Endothelial cell of umbilical vein (primary cell): ENCODE measurements around the gene INPP5F. TPM values are rescaled to one million over a fixed set of nuclear protein-coding genes. Genes with fewer than 3 reads are reported as not detected.

Experiments
- BruUV-seq: library from RNA; stranded (reverse); fragments of 400-500 nt; replicated peaks from 2 replicates; lab custom pipeline; 2021; lab: Mats Ljungman, UMichigan
- CTCF ChIA-PET: fragments of 300-600, 350-600 bp; sonication (Branson Sonifier 250); formaldehyde crosslinking; loops from one replicate; lab custom pipeline; 2021; ENCODE audit warnings: antibody characterized with exemption, inconsistent platforms; lab: Charles Lee
- POLR2A ChIA-PET: fragments of 300-600, 350-600 bp; sonication (Branson Sonifier 250); formaldehyde crosslinking; loops from one replicate; lab custom pipeline; 2021; ENCODE audit warnings: antibody characterized with exemption, inconsistent platforms; lab: Charles Lee
- DNase-seq: peaks from one replicate; pipeline ENCODE4 v3.0.0-alpha.2; 2011; ENCODE audit warnings: low read depth, low spot score
- FAIRE-seq: peaks from 2 replicates; lab custom pipeline; 2011; peaks lifted over from hg19 to GRCh38; lab: Jason Lieb, UNC
- H2AFZ ChIP-seq: 2 replicates; pipeline ENCODE4 v1.6.0; 2012; ENCODE audit warnings: low read depth, low read length, control low read depth, inconsistent platforms
- H3K27ac ChIP-seq: 2 replicates; pipeline ENCODE4 v1.5.1; 2011; ENCODE audit warnings: low read depth, mild to moderate bottlenecking, control low read depth, low read length, moderate library complexity; ENCODE audit not compliant: insufficient read depth
- H3K27me3 ChIP-seq, 2 experiments: 2 replicates each; pipeline versions ENCODE4 v1.6.0 to v1.6.1; 2011; ENCODE audit warnings: low read length in 2 of 2, mixed read lengths in 1 of 2; ENCODE audit not compliant: control insufficient read depth in 2 of 2, insufficient read depth in 2 of 2
- H3K36me3 ChIP-seq, 2 experiments: 2 replicates in 1 of 2; 3 replicates in 1 of 2; pipeline ENCODE4 v1.5.1; 2011; ENCODE audit warnings: low read length in 2 of 2, mild to moderate bottlenecking in 1 of 2, moderate library complexity in 1 of 2; ENCODE audit not compliant: control insufficient read depth in 2 of 2, insufficient read depth in 2 of 2; ENCODE audit errors: extremely low read depth in 1 of 2
- H3K4me1 ChIP-seq: 3 replicates; pipeline ENCODE4 v1.5.1; 2011; ENCODE audit warnings: mild to moderate bottlenecking, low read length; ENCODE audit not compliant: control insufficient read depth, insufficient read depth; ENCODE audit errors: extremely low read depth
- H3K4me2 ChIP-seq: 2 replicates; pipeline ENCODE4 v1.6.1; 2011; ENCODE audit warnings: low read length, control low read depth, mixed read lengths; ENCODE audit not compliant: insufficient read depth
- H3K4me3 ChIP-seq, 3 experiments: fragments of 200-600 bp in 1 of 3; sonication (generic), shearing (Covaris generic) in 1 of 3; replicated peaks in 1 of 3; 2 replicates each; pipeline ENCODE4 v1.5.1; 2011 to 2016; ENCODE audit warnings: control low read depth in 3 of 3, low read length in 3 of 3, mild to moderate bottlenecking in 2 of 3, inconsistent platforms in 1 of 3, low read depth in 1 of 3, moderate library complexity in 1 of 3; ENCODE audit not compliant: insufficient read depth in 1 of 3
- H3K79me2 ChIP-seq: 2 replicates; pipeline ENCODE4 v1.6.0; 2012; ENCODE audit warnings: low read length, inconsistent platforms; ENCODE audit not compliant: control insufficient read depth, insufficient read depth
- H3K9ac ChIP-seq: replicated peaks from 2 replicates; pipeline ENCODE3; 2011; ENCODE audit warnings: low read length, control low read depth; ENCODE audit not compliant: insufficient read depth; ENCODE audit errors: extremely low read depth
- H3K9me1 ChIP-seq: replicated peaks from 3 replicates; pipeline ENCODE4 v1.6.0; 2011; ENCODE audit warnings: mild to moderate bottlenecking, low read length; ENCODE audit not compliant: control insufficient read depth, insufficient read depth; ENCODE audit errors: extremely low read depth
- H3K9me3 ChIP-seq: replicated peaks from 2 replicates; pipeline ENCODE4 v1.5.1; 2012; ENCODE audit warnings: low read length, inconsistent platforms; ENCODE audit not compliant: control insufficient read depth, insufficient read depth
- H4K20me1 ChIP-seq: replicated peaks from 2 replicates; pipeline ENCODE3; 2011; ENCODE audit warnings: mild to moderate bottlenecking, low read length; ENCODE audit not compliant: control insufficient read depth, insufficient read depth; ENCODE audit errors: extremely low read depth
- EZH2 ChIP-seq: IDR thresholded peaks from 2 replicates; pipeline ENCODE4 v1.6.1; 2012; ENCODE audit warnings: borderline replicate concordance, low read depth, mild to moderate bottlenecking, moderate library complexity, low read length, inconsistent platforms; ENCODE audit not compliant: severe bottlenecking
- FOS ChIP-seq: IDR thresholded peaks from 2 replicates; pipeline ENCODE4 v1.6.1; 2011; ENCODE audit warnings: mild to moderate bottlenecking, low read length, moderate library complexity, borderline replicate concordance; ENCODE audit not compliant: insufficient read depth
- GATA2 ChIP-seq: IDR thresholded peaks from 2 replicates; pipeline ENCODE4 v1.7.0; 2011; ENCODE audit warnings: low read depth, mild to moderate bottlenecking, moderate library complexity, mixed read lengths, low read length; ENCODE audit not compliant: insufficient read length, insufficient read depth
- JUN ChIP-seq: IDR thresholded peaks from 2 replicates; pipeline ENCODE4 v1.6.1; 2011; ENCODE audit warnings: borderline replicate concordance, low read depth; ENCODE audit not compliant: insufficient read length, insufficient read depth
- MYC ChIP-seq: IDR thresholded peaks from one replicate; pipeline ENCODE4 v1.6.1; 2011; ENCODE audit warnings: mild to moderate bottlenecking, low read depth, low read length
- POLR2A ChIP-seq: IDR thresholded peaks from 2 replicates; pipeline ENCODE4 v1.6.1; 2012; ENCODE audit warnings: low read depth, mild to moderate bottlenecking, control low read depth, low read length
- POLR2AphosphoS5 ChIP-seq: IDR thresholded peaks from 2 replicates; pipeline ENCODE4 v1.6.1; 2012; ENCODE audit warnings: low read depth, mild to moderate bottlenecking, control low read depth, low read length, moderate library complexity; ENCODE audit not compliant: insufficient read depth
- dilution Hi-C: fragments of 300-500 bp; cut with MboI; formaldehyde crosslinking; loops from one replicate; pipeline ENCODE4 v1.15.0; 2019; ENCODE audit warnings: low sequenced_read_pairs; ENCODE audit not compliant: extremely low pct_ligation_motif_present
- intact Hi-C: fragments of 100-400 bp; cut with micrococcal nuclease; formaldehyde crosslinking; loops from one replicate; pipeline ENCODE4 v1.10.0; 2022
- polyA plus RNA-seq, 4 experiments: library from polyadenylated mRNA; depleted of rRNA in 3 of 4; stranded (reverse) in 3 of 4; unstranded in 1 of 4; fragments of >200 nt; gene quantifications; 2 replicates each; pipeline versions ENCODE4 v1.2.1 to v1.2.3, GENCODE V29; 2011 to 2012; ENCODE audit warnings: missing spikeins in 1 of 4
- total RNA-seq: library from RNA; stranded (reverse); gene quantifications from 2 replicates; pipeline ENCODE4 v1.2.3, GENCODE V29; 2021
- TF ChIP-seq, protein P1 (sequence below), 2 donors: IDR thresholded peaks; 1 replicate in 1 of 2; 2 replicates in 1 of 2; pipeline ENCODE4 v1.5.1; 2011; ENCODE audit warnings: low read length in 2 of 2, mild to moderate bottlenecking in 2 of 2, moderate library complexity in 2 of 2, control low read depth in 1 of 2, inconsistent platforms in 1 of 2, low read depth in 1 of 2; ENCODE audit not compliant: insufficient read depth in 1 of 2; ENCODE audit errors: extremely low read depth in 1 of 2
- TF ChIP-seq, protein P2 (sequence below): IDR thresholded peaks from 2 replicates; pipeline ENCODE4 v1.6.1; 2011; ENCODE audit not compliant: insufficient read depth, insufficient read length

INPP5F gene
- total and polyA plus RNA-seq, 2 donors (not counting 3 experiments of a cell fraction or from before 2014, with no cell fraction given) = 6.1 to 20.3 TPM

DNA sequence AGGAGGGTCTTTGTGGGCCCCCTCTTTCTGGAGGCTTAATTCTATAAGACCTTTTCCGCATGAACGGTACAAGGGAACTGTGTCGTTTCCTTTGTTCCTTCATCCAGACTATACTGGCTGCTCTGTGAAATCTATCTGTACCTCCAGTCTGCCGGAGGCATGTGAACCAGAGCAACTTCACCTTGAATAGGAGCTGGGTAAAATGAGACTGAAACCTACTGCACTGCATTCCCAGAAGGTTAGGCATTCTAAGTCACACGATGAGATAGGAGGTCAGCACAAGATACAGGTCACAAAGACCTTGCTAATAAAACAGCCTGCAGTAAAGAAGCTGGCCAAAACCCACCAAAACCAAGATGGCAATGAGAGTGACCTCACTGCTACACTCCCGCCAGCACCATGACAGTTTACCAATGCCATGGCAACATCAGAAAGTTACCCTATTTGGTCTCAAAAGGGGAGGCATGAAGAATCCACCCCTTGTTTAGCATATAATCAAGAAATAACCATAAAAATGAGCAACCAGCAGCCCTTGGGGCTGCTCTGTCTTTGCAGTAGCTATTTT lies 36.8 kb upstream of the INPP5F start:
- POLR2A ChIA-PET = no interaction called here
- no peaks in the 10 kb centered on the region for H3K79me2 ChIP-seq
- H3K4me3 ChIP-seq = no peak overlapping the region
- H3K9ac ChIP-seq = no peak overlapping the region
- H3K4me2 ChIP-seq = no peak overlapping the region
- CTCF ChIA-PET = no interaction called here
- no TSS peak for BruUV-seq
- DNase-seq = no peak
- peaks cover 15% of the 10 kb centered on the region for H3K4me1 ChIP-seq
- no peak for TF ChIP-seq FOS
- TF ChIP-seq POLR2A = no peak
- TF ChIP-seq MYC = no peak
- TF ChIP-seq JUN = no peak
- no peak for TF ChIP-seq GATA2
- TF ChIP-seq, protein P1, sequence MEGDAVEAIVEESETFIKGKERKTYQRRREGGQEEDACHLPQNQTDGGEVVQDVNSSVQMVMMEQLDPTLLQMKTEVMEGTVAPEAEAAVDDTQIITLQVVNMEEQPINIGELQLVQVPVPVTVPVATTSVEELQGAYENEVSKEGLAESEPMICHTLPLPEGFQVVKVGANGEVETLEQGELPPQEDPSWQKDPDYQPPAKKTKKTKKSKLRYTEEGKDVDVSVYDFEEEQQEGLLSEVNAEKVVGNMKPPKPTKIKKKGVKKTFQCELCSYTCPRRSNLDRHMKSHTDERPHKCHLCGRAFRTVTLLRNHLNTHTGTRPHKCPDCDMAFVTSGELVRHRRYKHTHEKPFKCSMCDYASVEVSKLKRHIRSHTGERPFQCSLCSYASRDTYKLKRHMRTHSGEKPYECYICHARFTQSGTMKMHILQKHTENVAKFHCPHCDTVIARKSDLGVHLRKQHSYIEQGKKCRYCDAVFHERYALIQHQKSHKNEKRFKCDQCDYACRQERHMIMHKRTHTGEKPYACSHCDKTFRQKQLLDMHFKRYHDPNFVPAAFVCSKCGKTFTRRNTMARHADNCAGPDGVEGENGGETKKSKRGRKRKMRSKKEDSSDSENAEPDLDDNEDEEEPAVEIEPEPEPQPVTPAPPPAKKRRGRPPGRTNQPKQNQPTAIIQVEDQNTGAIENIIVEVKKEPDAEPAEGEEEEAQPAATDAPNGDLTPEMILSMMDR (IDR thresholded peaks at IDR 0.05; ENCODE audit: extremely low read depth in 1 of 2, insufficient read depth in 1 of 2, low read depth in 1 of 2, low read length in 2 of 2) = no peak
- no peak for TF ChIP-seq POLR2AphosphoS5
- TF ChIP-seq, protein P2, sequence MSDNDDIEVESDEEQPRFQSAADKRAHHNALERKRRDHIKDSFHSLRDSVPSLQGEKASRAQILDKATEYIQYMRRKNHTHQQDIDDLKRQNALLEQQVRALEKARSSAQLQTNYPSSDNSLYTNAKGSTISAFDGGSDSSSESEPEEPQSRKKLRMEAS = no peak
- TF ChIP-seq EZH2 = no peak
- H3K36me3 ChIP-seq = no peaks in the 10 kb centered on the region
- H4K20me1 ChIP-seq = no peaks in the 10 kb centered on the region
- no peaks in the 10 kb centered on the region for H3K9me3 ChIP-seq
- H3K27me3 ChIP-seq = no peaks in the 10 kb centered on the region
- no peak for FAIRE-seq
- H2AFZ ChIP-seq = no peak overlapping the region
- H3K9me1 ChIP-seq = no peaks in the 10 kb centered on the region
- intact Hi-C loops = no loop called here
- dilution Hi-C loops = no loop called here
- H3K27ac ChIP-seq = no peak overlapping the region
